K562 (cell line): ENCODE measurements around the gene MRPS6. TPM values are rescaled to one million over a fixed set of nuclear protein-coding genes. Genes with fewer than 3 reads are reported as not detected.

ENCODE experiments used
- ARID4B ChIP-seq: sonication (generic); formaldehyde crosslinking; IDR thresholded peaks from 2 replicates; pipeline ENCODE4 v1.8.0; 2022; ENCODE audit warnings: mild to moderate bottlenecking, missing genetic modification reagents
- ASH1L ChIP-seq: fragments of 450-650 bp; IDR thresholded peaks from 2 replicates; pipeline ENCODE4 v1.6.1; 2018; ENCODE audit warnings: borderline replicate concordance, mild to moderate bottlenecking, low read depth; ENCODE audit not compliant: partially characterized antibody
- HBP1 ChIP-seq: fragments of 450-650 bp; formaldehyde crosslinking; IDR thresholded peaks from 2 replicates; pipeline ENCODE4 v1.4.0; 2022; ENCODE audit warnings: missing genetic modification characterization
- POLR2AphosphoS5 ChIP-seq: IDR thresholded peaks from 2 replicates; pipeline ENCODE4 v1.6.1; 2011; ENCODE audit warnings: mild to moderate bottlenecking, low read depth, low read length, moderate library complexity; ENCODE audit not compliant: control insufficient read depth, insufficient read depth
- PTRF ChIP-seq: fragments of 450-650 bp; IDR thresholded peaks from 2 replicates; pipeline ENCODE4 v1.6.1; 2016; ENCODE audit warnings: mild to moderate bottlenecking, missing genetic modification characterization, missing compliant biosample characterization
- RBFOX2 ChIP-seq: fragments of 200-400 bp; formaldehyde crosslinking; IDR thresholded peaks from 2 replicates; pipeline ENCODE4 v1.6.1; 2017; ENCODE audit warnings: low read depth, mild to moderate bottlenecking, low read length, moderate library complexity
- SP2 ChIP-seq: IDR thresholded peaks from 2 replicates; pipeline ENCODE4 v1.6.1; 2011; ENCODE audit warnings: mild to moderate bottlenecking, low read depth, low read length, moderate library complexity; ENCODE audit not compliant: poor library complexity, severe bottlenecking; ENCODE audit errors: extremely low read depth
- TSC22D4 ChIP-seq: fragments of 450-650 bp; IDR thresholded peaks from 2 replicates; pipeline ENCODE4 v1.6.1; 2016; ENCODE audit warnings: missing genetic modification characterization, missing biosample characterization, control low read depth
- ZBTB12 ChIP-seq: fragments of 250-450 bp; sonication (Bioruptor Pico); IDR thresholded peaks from 2 replicates; pipeline ENCODE4 v1.4.0; 2020
- ZBTB7A ChIP-seq: IDR thresholded peaks from 2 replicates; pipeline ENCODE4 v1.6.1; 2011; ENCODE audit warnings: low read depth, mild to moderate bottlenecking, low read length, moderate library complexity, borderline replicate concordance; ENCODE audit not compliant: control insufficient read depth
- ZNF507 ChIP-seq: conservative IDR thresholded peaks from 2 replicates; pipeline ENCODE4 v1.6.1; 2017; ENCODE audit warnings: missing genetic modification characterization, missing compliant biosample characterization
- ZNF589 ChIP-seq: fragments of 200-800 bp; sonication (Bioruptor generic); IDR thresholded peaks from 2 replicates; pipeline ENCODE4 v1.6.1; 2016; ENCODE audit warnings: low read depth, missing genetic modification characterization, missing compliant biosample characterization
- ZNF655 ChIP-seq: fragments of 250-450 bp; sonication (Bioruptor Pico); IDR thresholded peaks from 2 replicates; pipeline ENCODE4 v1.5.0; 2021
- polyA plus RNA-seq, 8 experiments: library from polyadenylated mRNA; depleted of rRNA in 4 of 8; stranded (reverse) in 5 of 8; unstranded in 3 of 8; fragments of >200 nt; fragmentation: Nextera tagmentation in 2 of 8; fragmentation: Illumina TruSeq in 1 of 8; extraction: Ambion mirVana in 2 of 8; extraction: Trizol in 1 of 8; gene quantifications; 2 replicates each; pipeline versions ENCODE4 v1.2.1 to v1.2.3, GENCODE V29; 2011 to 2014; ENCODE audit warnings: inconsistent platforms in 1 of 8, missing spikeins in 1 of 8
- total RNA-seq, 7 experiments: library from RNA; depleted of rRNA in 6 of 7; stranded (reverse); fragments of >200 nt in 6 of 7; fragmentation: Illumina TruSeq in 2 of 7; extraction: Trizol in 2 of 7; gene quantifications; 2 replicates each; pipeline versions ENCODE4 v1.2.1 to v1.2.3, GENCODE V29; 2011 to 2021; ENCODE audit warnings: low replicate concordance in 1 of 7

Gene MRPS6
- total and polyA plus RNA-seq, 9 of the 15 experiments (the other 6 are each of a cell fraction or from before 2014, with no cell fraction given), result 26.1 to 72.0 (median 39.3) TPM

- TF ChIP-seq ZNF589 (0 out of 2 replicates have a peak, but pooled peaks have one; percentile 54), ZBTB7A (no peak), ZBTB12 (CRISPR knock-in tag) (peak; percentile 80), POLR2AphosphoS5 (no peak), PTRF (tag) (no peak), ARID4B (no peak), RBFOX2 (no peak), ASH1L (no peak), ZNF655 (CRISPR knock-in tag) (no peak), HBP1 (CRISPR knock-in tag) (no peak), ZNF507 (no peak), TSC22D4 (tag) (no peak), SP2 (no peak)
Observed at GRCh38 chr21:34029743-34030528, 43.4 kb upstream of the MRPS6 start (continued).
